Measurements from ENCODE around the gene AR.

Gene AR, protein sequence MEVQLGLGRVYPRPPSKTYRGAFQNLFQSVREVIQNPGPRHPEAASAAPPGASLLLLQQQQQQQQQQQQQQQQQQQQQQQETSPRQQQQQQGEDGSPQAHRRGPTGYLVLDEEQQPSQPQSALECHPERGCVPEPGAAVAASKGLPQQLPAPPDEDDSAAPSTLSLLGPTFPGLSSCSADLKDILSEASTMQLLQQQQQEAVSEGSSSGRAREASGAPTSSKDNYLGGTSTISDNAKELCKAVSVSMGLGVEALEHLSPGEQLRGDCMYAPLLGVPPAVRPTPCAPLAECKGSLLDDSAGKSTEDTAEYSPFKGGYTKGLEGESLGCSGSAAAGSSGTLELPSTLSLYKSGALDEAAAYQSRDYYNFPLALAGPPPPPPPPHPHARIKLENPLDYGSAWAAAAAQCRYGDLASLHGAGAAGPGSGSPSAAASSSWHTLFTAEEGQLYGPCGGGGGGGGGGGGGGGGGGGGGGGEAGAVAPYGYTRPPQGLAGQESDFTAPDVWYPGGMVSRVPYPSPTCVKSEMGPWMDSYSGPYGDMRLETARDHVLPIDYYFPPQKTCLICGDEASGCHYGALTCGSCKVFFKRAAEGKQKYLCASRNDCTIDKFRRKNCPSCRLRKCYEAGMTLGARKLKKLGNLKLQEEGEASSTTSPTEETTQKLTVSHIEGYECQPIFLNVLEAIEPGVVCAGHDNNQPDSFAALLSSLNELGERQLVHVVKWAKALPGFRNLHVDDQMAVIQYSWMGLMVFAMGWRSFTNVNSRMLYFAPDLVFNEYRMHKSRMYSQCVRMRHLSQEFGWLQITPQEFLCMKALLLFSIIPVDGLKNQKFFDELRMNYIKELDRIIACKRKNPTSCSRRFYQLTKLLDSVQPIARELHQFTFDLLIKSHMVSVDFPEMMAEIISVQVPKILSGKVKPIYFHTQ

GRCh38 chrX:67543818-67544217 lies at the start of gene AR:
Gene AR (plus strand): TSS chrX:67544021. CDS start chrX:67545147, 1,126 bp downstream.
- Histone ChIP-seq H3K36me3 (ENCODE audit: control insufficient read depth, insufficient read depth, low read length) (no peaks in the 10 kb centered on the region), H3K4me3 (ENCODE audit: low read depth, low read length) (peak within 1 kb of the TSS; percentile 22), H3K9ac (no peak within 1 kb of the TSS), H2AFZ (peak within 1 kb of the TSS; percentile 46), H3K4me2 (ENCODE audit: low read length) (peak within 1 kb of the TSS; percentile 63), H3K4me1 (no peaks in the 10 kb centered on the region), H3K79me2 (no peaks in the 10 kb centered on the region), H3K27ac (no peak within 1 kb of the TSS), H3K9me3 (ENCODE audit: control insufficient read depth, low read length) (no peaks in the 10 kb centered on the region), H3K27me3 (ENCODE audit: control insufficient read depth, insufficient read depth, low read length) (no peaks in the 10 kb centered on the region)
- TF ChIP-seq CTCF (IDR thresholded peaks at IDR 0.05) = no peak

DNA sequence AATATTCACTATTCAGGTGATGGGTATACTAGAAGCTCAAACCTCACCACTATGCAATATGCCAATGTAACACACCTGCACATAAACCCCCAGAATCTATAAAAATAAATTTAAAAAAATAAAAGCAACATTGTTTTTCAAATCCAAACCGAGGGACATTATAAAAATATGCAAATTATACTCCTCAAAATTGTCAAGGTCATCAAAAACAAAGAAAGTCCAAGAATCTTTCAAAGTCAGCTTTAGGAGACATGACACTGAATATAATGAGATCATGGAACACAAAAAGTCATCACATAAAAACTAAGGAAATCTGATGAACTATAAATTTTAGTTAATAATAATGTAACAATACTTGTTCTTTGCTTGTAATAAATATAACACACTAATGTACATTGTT lies 43.2 kb upstream of the AR start:
- Histone ChIP-seq H3K36me3 (ENCODE audit: control insufficient read depth, insufficient read depth, low read length) (no peaks in the 10 kb centered on the region), H3K4me3 (ENCODE audit: low read depth, low read length) (no peak overlapping the region), H3K4me1 (no peaks in the 10 kb centered on the region), H3K9me3 (ENCODE audit: control insufficient read depth, low read length) (no peaks in the 10 kb centered on the region), H3K27me3 (ENCODE audit: control insufficient read depth, insufficient read depth, low read length) (no peaks in the 10 kb centered on the region), H3K4me2 (ENCODE audit: low read length) (no peak overlapping the region), H3K79me2 (no peaks in the 10 kb centered on the region), H2AFZ (no peak overlapping the region), H3K27ac (no peak overlapping the region), H3K9ac (no peak overlapping the region)
- no peak for TF ChIP-seq CTCF (IDR thresholded peaks at IDR 0.05)

GRCh38 chrX:67503004-67503403 lies 40.8 kb upstream of the AR start:
- H3K4me2 ChIP-seq (ENCODE audit: low read length) = no peak overlapping the region
- no peak for TF ChIP-seq CTCF (IDR thresholded peaks at IDR 0.05)
- H3K4me3 ChIP-seq (ENCODE audit: low read depth, low read length) = no peak overlapping the region
- H3K36me3 ChIP-seq (ENCODE audit: control insufficient read depth, insufficient read depth, low read length) = no peaks in the 10 kb centered on the region
- no peaks in the 10 kb centered on the region for H3K4me1 ChIP-seq
- H3K27me3 ChIP-seq (ENCODE audit: control insufficient read depth, insufficient read depth, low read length) = no peaks in the 10 kb centered on the region
- no peak overlapping the region for H3K9ac ChIP-seq
- no peak overlapping the region for H2AFZ ChIP-seq
- H3K27ac ChIP-seq = no peak overlapping the region
- H3K9me3 ChIP-seq (ENCODE audit: control insufficient read depth, low read length) = no peaks in the 10 kb centered on the region
- no peaks in the 10 kb centered on the region for H3K79me2 ChIP-seq

DNA sequence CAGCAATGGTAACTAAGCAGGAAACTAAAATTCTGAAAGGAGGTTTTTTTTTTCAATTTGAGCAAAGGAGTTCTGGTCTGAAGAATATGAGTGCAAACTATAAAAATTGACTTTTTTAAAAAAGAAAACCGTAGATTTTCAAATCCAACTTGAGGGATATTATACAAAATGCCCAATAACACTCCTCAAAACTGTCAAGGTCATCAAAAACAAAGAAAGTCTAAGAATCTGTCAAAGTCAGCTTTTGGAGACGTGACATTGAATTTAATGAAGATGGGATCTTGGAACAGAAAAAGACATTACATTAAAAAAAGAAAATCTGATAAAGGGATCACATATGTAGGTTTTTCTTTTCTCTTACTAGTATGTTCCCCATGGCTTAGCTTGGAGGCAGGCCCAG lies 40.4 kb upstream of the AR start:
- Histone ChIP-seq H3K27ac (no peak overlapping the region), H3K4me3 (ENCODE audit: low read depth, low read length) (no peak overlapping the region), H3K9ac (no peak overlapping the region), H3K27me3 (ENCODE audit: control insufficient read depth, insufficient read depth, low read length) (no peaks in the 10 kb centered on the region), H3K4me2 (ENCODE audit: low read length) (no peak overlapping the region), H3K79me2 (no peaks in the 10 kb centered on the region), H3K9me3 (ENCODE audit: control insufficient read depth, low read length) (no peaks in the 10 kb centered on the region), H2AFZ (no peak overlapping the region), H3K4me1 (no peaks in the 10 kb centered on the region), H3K36me3 (ENCODE audit: control insufficient read depth, insufficient read depth, low read length) (no peaks in the 10 kb centered on the region)
- no peak for TF ChIP-seq CTCF (IDR thresholded peaks at IDR 0.05)
